Right lobe of liver (tissue), 4 donors: ENCODE data around the gene GLIS1.

ENCODE experiments used
- CTCF ChIP-seq, 4 donors: fragments of 200-600 bp in 3 of 4; fragments of 450-650 bp in 1 of 4; IDR thresholded peaks; one replicate each; pipeline versions ENCODE4 v1.5.1 to v1.8.0; 2016 to 2022; ENCODE audit warnings: antibody characterized with exemption in 4 of 4, mild to moderate bottlenecking in 2 of 4
- POLR2A ChIP-seq: fragments of 450-650 bp; IDR thresholded peaks from one replicate; pipeline ENCODE4 v1.6.1; 2017; ENCODE audit warnings: antibody characterized with exemption, mild to moderate bottlenecking
- donor health status: DM: no; HTN: no; CAD: no.
- donor health status: DM: no; HTN: no; CAD: no.
- donor health status: DM: no; HTN: yes; CAD: no.

GRCh38 chr1:53521924-53522552, 216.9 kb downstream of the GLIS1 start:
- no peak for TF ChIP-seq CTCF (IDR thresholded peaks at IDR 0.05)
- TF ChIP-seq POLR2A, result no peak
